SKM-1 treated with dmso at 0.1 percent for 144 hours (cell line): ENCODE measurements around the gene PM20D2.
A peak's percentile ranks its signal among the peaks of the same experiment; 100 is the strongest.

Experiments used
- DNase-seq: peaks from one replicate; lab custom pipeline; 2025; ENCODE audit not compliant: unreplicated experiment; lab: John Stamatoyannopoulos, UW

PM20D2 gene

DNA sequence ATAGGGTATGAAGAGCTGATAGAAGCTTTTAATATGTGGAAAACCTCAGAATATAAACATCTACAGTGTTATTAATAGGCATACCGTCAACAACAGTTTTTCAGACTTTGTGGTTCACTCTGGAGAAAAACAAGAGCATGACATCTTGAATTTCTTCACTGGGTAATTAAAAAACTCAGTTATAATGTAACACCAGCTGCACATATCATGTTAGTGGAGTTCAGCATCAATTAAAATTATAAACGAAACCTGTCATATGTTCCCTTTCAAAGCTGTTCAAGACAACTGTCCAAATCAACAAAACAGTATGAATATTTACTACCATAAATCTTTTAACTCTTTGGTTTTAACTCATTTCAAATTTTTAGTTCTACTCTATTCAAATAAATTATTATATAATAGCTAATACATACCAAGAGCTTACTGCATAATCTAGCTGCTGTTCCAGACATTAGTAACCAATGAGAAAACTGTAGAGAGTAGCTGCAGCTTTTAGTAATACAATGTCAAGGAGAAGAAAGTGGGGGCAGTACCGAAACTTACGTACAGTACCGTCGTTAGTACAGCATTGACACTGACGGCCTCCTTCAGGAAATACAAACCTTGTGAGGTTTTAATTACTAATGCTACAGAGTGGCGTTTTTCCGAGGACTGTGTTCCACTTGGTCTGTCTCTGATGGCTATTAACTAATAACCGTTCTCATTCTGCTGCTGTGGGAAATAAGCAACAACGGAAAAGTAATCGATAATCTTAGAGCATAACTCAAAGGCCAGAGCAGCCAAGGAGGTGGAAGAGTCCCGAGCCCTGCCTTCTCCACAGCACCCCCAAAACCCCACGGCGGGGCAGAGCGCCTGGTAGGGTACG is 532 bp upstream of the PM20D2 start:
- DNase-seq, result peak; percentile 23

DNA sequence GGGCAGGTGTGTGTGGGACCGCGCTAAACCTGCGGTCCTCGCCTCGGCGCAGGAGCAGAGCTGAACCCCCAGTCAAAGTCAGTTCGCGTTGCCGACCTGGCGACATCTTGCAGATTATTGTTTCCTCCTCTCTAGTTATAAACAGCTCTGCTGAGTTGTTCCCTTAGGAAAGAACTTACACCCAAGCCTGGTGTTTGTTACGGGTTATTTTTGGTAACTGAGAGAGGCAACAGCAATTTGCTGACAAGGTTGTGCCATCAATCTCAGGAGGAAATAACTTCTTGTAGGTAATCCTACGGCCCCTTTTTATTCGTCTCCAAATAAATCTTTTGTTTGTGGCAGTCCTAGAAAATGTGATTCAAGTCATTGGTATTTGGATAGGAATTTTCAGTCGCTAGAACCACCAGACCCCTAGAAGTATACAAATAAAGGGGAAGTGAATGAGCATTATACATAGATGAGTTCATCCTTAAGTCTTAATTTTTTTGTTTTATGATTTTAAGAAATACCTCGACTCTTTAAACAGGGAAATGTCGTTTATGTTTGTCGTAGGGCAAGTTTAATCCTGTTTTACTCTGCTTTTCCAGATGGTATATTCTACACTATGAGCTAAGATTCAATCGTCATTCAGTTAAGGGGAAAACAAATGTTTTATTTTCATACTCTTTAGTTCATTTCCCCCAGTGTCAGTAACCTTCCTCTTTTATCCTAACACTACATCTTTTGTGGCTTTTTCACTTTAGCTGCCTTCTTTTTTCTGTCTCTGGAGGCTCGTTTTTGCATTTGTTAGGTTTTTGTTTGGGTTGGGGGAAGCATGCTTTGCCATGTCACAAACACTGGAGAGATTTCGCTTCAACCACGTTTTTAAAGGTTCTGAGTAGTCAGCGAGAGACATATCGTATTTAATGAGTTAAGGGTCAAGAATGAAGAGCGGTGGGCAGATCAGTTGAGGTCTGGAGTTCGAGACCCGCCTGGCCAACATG is 1.2 kb downstream of the PM20D2 start:
- DNase-seq, result peak; percentile 17

DNA sequence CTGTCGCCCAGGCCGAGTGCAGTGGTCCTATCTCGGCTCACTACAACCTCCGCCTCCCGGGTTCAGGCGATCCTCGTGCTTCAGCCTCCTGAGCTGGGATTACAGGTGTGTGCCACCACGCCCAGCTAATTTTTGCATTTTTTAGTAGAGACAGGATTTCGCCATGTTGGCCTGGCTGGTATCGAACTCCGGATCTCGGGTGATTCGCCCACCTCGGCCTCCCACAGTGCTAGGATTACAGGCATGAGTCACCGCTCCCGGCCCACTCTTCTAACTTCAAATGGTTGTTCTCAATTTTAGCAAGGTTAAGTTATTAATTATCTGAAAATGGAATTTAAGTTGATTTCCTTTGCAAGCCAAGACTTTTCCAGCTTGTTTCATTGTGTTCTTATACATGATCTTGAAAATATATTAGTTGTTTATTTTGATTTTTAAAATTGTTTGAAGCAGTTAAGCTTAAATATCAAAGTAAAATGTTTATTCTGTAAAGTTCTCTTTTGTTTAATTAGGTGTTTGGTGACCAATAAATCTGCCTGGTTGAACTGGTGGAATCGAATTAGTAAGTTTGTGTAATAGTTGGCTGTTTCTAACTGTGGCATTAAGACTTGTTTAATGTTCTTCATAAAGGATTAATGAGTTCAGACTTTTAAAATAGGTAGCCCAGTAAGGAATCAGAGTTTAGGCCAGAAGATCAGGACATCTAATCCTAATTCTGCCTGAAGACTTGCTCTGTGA is 2.3 kb downstream of the PM20D2 start:
- no peak for DNase-seq

DNA sequence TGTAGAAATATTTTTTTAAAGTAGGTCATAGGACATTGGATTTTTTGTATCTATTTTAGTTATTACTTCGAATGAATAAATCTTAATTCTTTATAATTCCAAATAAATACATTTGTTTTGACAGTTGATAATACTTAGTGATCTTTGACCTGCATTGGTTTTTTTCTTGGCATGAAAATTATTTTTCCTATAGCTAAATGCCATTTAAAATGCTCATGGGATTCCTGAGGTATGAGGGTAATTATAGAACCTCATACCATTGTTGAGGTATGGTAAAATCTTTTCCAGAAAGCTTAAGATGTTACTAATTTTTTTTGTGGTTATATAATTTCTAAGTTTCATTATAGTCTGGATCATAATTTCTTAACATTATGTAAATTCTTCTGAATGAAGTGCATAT is 8.3 kb downstream of the PM20D2 start:
- DNase-seq, result no peak

DNA sequence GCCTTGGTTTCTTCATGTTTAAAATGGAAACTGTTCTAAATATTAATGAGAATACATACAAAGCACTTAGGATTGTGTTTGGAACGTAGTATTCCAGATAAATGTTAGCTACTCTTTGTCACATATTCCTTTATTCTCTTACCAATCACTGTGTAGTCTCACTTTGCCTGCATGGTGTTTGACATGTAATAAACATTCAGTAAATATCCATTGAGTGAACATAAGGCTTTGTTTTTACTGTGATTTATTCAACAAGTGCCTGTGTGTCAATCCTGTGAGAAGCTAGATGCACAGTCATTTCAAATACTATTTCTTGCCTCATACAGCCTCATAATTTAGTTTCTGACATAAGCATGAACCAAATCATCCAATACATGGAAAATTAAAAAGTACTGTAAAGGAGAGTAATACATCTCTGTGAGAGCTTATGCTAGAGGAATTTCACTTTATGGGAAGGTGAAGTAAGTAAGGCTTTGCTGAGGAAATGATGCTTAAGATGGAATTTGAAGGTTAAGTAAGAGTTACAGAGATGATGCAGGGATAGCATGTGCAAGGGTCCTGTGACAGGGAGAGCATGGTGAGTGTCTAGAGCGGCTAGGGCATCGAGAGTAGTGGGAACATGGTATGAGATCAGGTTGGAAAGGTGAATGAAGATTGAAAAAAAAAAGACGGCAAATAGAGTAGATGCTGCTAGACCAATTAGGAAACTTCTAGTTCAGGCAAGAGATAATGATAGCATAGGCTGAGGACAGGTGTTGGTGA is 14.7 kb downstream of the PM20D2 start:
- DNase-seq, result no peak

DNA sequence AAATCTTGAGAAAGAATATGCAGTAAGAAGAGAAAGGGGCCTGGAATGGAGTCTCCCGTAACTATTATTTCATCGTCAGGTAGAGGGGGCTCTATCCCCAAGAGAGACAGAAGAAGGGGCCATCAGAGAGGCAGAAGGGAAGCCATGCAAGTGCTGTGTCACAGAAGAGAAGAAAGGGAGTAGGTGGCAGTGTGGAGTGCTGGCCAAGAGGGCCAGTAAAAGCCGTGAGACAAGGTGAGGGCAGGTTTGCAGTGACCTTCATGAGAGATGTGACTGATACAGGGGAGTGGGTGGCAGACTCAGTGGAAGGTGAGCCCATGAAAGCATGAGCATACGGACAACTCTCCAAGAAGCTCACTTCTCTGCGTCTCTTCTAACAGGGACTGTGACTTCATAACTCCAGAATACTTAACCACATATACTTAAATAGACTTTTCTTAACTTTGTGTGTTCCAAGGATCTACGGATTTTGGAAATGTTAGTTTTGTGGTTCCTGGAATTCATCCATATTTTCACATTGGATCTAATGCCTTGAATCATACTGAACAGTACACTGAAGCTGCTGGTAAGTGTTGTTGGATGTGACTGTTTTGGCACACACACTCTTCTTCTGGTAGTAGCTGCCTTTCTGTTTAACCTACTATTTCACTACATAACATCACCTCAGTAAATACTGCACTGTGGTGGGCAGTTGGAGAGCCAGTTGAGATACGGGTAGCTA is 15.6 kb downstream of the PM20D2 start:
- DNase-seq, result no peak

DNA sequence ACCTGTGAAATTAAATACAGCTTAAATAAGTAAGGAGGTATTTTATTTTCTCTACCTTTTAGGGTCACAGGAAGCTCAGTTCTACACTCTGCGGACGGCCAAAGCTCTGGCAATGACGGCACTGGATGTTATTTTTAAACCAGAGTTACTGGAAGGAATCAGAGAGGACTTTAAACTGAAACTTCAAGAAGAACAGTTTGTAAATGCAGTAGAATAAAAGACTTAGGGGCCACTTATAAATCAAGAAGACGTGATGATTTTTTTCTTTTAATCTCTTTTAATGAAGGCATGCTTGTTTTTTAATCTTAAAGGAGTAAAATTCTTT is 16.2 kb downstream of the PM20D2 start:
- DNase-seq, result no peak

DNA sequence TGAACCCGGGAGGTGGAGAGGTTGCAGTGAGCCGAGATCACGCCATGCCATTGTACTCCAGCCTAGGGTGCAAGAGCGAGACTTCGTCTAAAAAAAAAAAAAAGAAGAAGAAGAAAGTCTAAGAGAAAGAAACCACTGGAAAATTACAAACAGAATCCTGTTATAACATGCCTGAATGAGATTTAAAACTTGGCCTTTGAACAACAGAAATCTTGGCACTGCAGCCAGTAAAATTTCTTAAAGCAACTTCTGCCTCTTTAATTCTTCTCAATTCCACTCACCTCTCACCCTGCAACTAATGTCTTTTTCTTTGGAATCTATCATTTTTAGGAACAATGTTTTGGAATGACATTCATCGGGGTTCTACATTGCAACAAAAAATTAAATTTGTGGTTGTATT is 26.3 kb downstream of the PM20D2 start:
- DNase-seq, result no peak

DNA sequence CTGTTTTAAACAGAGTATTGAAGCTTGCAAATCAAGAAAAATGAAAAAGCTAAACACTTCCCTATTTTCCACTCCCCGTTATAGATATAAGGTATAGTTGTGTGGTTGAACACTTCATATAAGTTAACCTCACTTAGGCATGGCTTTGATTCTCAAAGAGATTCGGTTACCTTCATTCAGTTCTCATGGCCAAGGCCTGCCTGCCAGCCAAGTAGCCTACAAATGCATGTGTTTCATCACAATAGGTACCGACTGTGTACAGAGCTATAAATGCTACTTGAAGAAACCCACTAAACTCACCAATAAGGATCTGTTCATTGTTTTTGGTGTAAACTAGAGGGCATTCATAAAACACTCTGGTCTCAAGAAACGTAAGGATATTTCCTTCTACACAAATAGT is 27.8 kb downstream of the PM20D2 start:
- DNase-seq, result no peak

DNA sequence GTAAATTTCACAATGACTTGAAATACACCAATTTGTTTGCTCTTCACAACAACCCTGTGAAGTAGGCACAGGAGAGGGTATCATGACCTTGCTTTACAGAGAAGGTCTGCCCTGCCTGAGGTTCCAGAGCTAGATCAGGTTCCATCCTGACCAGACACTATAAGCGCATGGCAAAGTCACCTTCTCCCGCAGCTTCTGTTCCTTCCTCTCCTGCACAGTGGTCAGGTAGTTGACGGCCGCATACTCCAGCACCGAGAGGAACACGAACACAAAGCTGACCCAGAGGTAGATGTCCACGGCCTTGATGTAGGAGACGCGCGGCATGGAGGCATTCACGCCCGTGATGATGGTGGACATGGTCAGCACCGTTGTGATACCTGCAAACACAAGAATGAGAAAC is 34.3 kb downstream of the PM20D2 start:
- DNase-seq, result no peak

DNA sequence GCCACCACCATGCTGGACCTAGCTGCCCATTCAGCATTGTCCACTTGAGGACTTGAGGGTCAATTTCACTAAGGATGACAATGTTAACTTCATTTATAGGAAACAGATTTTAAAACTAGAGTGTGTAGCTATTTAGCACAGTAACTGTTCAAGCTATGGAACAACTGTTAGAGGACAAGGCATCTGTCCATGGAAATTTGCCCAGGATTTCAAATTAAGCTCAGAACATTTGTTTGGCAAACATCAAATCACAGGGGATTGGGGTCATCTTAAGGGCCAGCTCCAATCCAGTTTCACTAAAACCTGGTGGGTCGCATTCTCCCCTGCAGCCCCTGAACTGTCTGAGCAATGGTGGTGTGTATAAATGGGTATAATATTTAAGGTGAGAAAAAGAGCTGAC is 35.1 kb downstream of the PM20D2 start:
- DNase-seq, result no peak

DNA sequence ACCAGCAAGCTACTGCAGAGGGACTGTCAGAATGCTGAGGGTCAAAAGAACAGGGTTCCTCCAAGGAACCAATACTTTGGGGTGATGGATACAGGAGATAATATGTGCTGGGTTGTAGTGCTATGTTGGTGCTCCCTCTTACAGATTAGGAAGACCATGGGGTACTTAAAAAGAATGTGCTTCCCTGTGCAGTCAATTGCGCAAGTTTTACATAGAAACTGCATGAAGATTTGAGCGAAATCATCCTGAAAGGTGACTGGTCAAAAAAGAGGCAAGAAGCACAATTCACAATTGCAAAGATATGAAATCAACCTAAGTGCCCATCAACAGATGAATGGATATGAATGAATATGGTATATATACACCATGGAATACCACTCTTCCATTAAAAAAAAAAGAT is 37.4 kb downstream of the PM20D2 start:
- no peak for DNase-seq

DNA sequence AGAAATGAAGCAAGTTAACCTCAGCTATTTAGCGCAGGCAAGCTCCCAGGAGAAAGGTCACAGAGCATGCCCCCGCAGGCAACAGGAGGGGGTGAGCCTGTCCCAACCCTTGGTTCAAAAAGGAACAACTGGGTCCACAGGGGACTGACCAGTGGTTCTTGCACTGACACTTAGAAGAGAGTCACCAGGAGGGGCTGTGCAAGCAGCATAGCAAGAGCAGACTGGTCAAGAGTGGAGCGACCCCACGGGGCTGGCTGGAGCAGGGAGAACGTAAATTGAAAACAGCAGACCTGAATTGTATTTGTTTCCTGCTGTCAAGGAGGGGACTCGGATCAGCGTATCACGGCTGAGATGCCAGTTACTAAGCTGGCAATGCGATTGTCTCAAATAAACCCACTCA is 38.5 kb downstream of the PM20D2 start:
- DNase-seq, result no peak

DNA sequence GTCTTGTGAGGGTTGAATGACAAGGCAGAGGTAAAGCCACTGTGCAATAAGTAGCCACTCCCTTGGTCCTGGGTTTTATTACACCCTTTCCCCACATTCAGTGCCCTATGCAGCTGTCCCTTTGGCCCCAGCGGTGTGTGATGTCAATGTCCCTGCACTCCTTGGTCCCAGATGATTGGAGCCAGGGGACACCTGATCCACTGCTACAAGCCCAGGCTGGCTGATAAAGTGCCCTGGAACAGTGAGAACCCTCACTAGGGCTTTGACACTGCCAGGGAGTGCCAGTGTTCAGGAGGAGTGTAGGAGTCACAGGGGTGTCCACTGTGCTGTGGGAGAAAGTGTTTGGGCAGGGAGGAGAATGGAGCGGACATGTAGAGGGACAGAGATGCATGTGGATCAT is 40.9 kb downstream of the PM20D2 start:
- DNase-seq, result no peak

DNA sequence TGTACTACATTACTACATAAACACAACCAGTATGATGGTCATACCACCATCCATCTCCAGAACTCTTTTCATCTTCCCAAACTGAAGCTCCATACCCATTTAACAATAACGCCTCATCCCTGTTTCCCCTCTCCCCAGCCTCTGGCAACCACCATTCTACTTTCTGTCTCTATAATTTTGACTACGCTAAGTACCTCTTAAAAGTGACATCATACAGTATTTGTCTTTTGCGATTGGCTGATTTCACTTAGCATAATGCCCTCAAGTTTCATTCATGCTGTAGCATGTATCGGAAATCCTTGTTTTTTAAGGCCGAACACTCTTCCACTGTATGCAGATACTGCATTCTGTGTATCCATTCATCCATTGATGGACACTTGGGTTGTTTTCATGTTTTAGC is 41.6 kb downstream of the PM20D2 start:
- no peak for DNase-seq

DNA sequence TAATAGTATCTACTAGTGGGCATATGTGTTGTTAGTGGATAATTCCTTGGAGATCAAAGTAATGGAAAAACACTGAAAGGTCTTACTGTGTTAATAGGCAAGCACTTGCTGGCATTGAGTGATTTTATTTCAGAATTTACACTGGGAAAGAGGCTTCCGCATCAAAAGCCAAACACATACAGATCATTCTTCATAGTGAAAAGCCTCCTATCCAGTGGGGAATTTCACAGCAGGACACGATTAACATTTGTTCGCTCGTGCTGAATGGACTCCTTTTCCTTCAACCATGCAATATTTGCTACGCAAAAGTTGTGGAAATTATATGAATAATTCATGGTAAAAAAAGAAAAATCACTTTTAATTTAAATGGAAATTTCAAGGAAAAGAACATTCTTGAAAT is 44.9 kb downstream of the PM20D2 start:
- no peak for DNase-seq

DNA sequence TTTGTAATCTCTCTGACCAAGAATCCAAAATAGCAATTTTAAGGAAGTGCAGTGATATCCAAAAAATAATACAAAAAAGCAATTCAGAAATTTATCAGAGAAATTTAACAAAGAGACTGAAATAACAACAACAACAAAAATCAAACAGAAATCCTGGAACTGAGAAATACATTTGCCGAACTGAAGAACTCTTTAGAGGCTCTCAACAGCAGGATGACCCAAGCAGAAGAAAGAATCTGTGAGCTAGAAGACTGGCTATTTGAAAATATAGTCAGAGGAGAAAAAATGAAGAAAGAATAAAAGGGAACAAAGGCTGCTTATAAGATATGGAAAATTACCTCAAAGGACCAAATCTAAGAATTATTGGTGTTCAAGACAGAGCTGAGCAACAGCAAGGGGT is 48.7 kb downstream of the PM20D2 start:
- DNase-seq, result no peak

DNA sequence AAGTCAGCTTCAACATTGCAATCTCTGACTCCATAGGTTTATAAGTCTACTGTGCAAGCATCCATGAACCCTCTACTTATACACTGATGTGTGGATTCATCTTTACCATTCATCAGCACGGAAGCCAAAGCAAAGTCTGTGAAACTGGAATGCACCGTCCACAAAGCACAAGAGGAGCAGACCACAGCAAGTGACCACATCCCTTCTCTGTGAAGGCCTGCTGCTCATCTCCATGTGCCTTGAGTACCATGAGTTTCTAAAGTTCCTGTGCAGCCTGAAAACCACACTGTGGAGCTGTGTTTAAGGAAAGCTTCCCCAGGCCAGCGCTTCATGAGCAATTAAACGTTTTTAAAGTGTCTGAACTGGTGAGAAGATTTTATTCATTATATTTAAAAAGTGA is 51.3 kb downstream of the PM20D2 start:
- DNase-seq, result no peak

DNA sequence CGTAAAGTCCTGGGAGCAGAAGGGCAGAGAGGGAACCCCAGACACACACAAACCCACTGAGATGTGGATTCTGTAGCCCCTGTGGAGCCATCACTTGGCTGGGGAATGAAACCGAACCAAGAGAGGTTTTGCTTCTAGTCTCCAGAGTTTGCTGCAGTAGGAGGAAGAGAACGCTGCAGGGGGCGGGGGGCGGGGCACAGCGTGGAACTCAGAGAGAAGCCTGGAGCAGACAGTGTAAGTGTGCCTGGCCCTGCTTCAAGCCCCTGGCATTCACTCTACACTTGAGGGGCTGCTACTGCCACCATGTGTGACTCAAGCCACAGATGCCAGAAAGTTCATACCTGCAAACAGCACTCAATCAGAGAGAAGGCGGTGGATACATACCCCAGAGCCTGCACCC is 52.4 kb downstream of the PM20D2 start:
- DNase-seq, result no peak

DNA sequence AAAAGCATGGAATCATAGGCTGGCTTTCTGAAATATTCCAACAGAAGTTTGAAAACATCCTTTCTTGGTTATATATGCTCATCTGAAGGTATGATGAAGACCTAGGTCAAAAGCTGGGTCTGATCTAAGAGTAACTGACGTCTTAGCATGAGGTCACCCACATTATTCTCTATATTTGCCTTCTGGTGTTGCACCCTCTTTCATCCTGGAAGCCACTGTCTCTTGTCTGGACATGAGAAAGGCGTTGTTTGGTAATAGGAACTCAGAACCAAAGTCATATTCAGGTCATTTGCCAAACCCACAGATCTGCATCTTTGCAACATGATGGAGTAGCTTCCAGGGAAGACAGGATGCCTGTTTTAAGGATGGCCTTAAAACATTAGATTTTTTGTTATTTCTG is 53.7 kb downstream of the PM20D2 start:
- no peak for DNase-seq
